SH-SY5Y (cell line): ENCODE results near the gene SQSTM1.

Experiments used
- GATA2 ChIP-seq: IDR thresholded peaks from 2 replicates; pipeline ENCODE4 v1.6.1; 2011; ENCODE audit warnings: mild to moderate bottlenecking, low read depth, low read length
- GATA3 ChIP-seq: IDR thresholded peaks from 2 replicates; pipeline ENCODE4 v1.6.1; 2011; ENCODE audit warnings: low read depth, mild to moderate bottlenecking, low read length, moderate library complexity

DNA sequence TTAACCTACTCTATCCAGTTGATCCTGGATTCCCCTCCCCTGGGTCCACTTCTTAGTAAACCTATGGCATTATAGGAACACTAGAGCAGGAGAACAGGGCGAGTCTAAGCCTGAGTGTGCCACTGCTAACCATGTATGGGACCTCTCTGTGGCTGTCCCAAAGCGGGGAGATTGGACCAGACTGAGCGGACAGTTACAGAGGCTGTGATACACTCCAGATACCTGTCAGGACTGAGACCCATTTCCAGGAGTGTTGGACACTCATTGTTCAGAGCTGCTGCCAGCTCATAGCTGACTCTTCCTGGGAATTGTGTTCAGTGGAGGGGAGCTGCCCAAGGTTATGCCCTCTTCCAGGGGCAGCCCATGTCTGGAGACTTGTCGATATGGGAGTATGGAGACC is 38.9 kb upstream of the SQSTM1 start:
- TF ChIP-seq GATA2 (no peak), GATA3 (no peak)
